Activated gamma-delta T cell treated with Interleukin-2 at 50 U/mL for 16 hours (primary cell): ENCODE data around the gene ST3GAL4.
"Not testable (repeated sequence)": the region's sequence is repeated elsewhere in the genome, so short reads cannot be mapped to it uniquely, and the experiment has no call there.

ENCODE experiments used
- DNase-seq: peaks from one replicate; pipeline ENCODE4 v3.0.0-alpha.2; 2020

The ST3GAL4 gene

DNA sequence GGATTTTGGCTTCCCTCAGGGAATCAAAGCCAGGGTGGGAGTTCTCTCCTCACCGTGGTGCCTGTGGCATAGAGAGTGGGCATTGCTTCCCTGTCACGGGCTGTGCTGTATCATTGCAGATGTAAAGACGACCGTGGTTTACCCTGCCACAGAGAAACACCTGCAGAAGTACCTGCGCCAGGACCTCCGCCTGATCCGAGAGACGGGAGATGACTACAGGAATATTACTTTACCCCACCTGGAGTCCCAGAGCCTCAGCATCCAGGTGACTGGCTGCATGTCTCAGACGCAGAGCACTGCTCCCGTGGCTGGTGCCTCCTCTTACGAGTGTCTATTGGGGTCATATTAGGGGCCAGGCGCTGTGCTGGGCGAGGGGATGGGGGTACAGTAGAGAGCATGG lies 24.2 kb upstream of the ST3GAL4 start:
- DNase-seq: no peak

DNA sequence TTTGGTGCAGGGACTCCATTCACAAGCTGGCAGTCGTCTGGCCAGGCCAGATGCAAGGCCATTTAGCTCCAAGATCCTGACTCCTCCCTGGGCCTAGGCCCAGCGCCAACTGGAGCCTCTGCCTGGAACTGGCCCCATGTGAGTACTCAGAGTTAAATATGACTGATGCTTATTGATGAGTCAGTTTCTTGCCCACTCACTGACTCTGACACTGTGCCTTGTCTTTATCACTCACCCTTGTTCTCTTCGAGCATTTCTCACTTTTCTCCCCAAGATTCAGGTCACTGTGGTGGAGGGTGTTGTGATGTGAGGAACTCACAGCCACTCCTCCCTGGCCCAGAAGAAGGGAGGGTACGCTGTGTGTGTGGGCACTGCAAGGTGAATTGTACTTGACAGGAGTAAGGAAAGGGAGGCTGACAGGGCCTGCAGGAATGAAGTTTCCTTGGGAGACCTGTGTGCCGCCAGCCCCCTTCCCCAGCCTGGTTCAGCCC lies 23.2 kb upstream of the ST3GAL4 start:
- DNase-seq: peak; percentile 43

DNA sequence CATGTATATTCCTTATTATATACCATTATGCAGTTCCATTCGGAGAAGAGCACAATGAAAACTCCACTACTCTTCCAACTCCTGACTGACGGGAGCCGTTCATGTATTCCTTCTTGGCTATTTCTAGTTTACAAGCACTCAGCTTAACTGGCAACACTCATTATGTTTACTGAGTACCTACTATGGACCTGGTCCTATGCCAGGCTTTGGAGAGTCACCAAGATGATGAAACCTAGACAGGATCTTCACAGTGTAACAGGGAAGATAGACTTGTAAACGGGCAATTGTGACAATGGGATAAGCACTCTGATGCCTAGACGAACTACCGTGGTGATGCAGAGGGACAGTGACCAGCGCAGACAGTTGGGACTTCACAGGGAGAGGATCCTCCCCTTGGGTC lies 22.3 kb upstream of the ST3GAL4 start:
- no peak for DNase-seq

DNA sequence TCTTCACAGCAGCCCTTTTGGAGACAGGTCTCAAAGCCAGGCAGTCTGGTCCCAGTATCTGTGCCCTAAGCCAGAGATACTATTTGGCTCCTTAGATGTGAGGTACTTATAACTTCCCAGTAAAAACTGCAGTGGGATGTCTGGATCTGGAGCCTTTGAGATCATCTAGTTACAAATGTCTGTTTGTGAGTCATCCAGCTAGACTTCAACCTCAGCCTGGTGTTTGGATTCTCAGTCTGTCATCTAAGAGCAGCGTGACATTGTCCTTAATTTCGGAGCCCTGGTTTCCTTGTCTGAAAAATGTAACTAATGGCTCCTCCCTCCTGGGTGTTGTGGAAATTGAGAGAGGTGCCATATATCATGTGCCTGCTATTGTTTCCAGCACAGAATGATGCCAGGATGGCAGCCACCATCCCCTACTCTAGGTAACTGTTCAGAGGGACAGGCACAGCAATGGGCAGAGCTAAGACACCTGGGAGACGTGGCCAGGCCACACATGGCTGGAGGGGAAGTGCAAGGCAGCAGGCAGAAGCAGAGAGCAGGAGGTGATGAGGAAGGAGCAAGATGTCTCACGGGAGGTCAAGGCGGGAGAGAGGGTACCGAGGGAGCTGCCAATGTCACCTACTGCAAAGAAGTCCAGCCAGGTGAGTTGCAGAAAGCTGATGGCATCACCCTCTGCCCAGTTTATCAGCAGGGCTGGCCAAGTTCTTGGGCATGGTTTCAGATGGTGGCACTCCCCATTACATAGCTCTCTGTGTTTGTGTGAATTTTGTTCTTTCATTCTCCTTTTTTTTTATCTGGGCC lies 20.6 kb upstream of the ST3GAL4 start:
- DNase-seq: no peak

DNA sequence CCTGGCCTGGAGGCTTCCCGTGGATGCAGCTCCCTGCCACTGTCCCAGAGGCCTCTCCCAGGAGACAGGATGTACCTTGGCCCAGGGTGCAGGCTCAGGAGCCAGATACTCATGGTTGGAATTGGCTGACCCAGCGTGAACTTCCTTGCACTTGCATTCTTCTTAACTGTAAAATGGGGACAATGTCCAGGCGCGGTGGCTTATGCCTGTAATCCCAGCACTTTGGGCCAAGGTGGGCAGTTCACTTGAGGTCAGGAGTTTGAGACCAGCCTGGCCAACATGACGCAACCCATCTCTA lies 20.1 kb upstream of the ST3GAL4 start:
- DNase-seq: no peak

DNA sequence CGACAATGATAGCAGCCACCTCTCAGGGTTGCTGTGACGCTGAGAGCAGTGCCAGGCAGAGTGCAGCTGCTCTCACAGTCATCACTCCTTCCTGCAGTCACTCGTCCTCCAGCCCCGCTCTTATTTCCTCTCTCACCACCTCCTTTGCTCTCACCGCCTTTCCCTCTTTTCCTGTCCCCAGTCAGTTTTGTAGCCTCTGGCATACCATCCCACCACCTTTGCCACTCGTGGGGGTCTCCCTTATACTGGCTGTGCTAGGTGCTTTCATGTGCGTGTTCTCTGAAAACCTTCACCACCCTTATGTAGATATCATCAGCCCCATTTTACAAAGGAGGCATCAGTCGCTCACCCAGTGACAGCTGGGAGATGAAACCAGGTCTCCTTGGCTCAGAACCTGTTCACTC lies 19.3 kb upstream of the ST3GAL4 start:
- DNase-seq: no peak

DNA sequence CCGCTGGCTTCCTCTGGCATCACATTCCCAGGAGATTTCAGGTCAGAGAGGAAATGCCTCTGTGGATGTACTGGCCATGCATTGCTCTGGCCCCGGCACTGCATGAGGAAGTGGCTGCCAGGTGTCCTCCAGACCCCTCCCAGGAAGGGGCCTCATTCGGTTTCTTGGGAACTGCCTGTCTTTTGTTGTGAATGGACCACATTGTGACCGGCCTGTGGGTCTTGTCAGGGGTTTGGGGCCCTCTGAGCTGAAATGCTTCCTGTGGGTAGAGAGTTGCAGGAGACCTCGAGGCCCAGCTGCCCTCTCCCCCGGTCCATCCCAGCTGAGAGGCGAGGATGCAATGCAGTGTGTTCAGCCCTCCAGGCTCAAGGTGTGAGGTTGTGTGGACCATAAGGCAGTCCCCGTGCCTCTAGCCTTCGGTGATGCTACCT lies 18.8 kb upstream of the ST3GAL4 start:
- DNase-seq: no peak

DNA sequence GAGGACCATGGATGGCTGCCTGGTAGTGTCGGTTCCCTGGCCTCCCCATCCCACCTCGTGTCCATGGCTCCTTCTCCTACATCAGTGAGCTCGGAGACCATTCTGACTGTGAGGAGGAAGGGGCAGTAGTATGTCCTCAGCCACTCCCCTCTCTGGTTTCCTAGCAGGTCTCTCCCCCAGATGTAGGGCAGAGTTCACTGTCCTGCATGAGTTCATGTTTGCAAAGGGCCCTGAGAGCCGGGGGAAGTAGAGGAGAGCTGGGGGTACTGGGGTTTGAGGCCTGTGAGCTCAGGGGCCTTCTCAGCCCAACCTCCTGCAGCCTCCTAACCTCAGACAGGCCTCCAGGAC lies 18.4 kb upstream of the ST3GAL4 start:
- DNase-seq: no peak

DNA sequence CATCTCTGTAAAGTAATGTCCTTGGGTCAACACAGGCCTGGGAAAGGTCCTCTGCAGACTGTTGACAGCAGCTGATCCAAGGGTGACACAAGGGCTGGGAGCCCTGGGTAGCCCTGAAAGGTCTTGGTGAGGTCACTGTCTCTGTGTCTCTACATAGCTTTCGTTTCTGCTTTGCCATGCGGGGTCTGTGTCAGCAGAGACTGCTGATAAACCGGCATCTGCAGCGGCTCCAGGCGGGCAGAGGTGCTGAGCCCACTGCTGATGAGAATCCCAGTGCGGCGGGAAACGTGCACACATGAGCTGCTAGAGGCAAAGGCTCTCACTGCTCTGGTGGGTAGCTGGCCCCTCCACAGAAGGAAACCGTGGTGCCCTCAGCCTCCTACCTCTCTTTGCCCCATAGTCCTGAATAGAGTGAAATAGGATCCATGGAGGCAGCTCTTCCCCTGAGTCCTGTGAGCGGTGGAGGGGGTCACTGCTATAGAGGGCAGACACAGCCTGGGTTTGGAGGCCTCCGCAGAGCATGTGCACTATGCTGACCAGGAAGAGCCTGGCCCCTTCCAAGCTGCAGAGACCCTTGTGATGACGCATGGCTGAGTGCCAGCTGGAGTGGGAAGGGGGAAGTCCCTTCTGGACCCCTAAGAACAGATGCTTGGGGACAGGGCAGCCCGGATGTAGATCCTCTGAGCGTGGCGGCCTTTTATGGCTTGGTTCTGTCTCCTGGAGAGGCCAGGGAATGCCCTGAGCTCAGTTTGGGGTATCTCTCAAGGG lies 17.8 kb upstream of the ST3GAL4 start:
- DNase-seq: no peak

DNA sequence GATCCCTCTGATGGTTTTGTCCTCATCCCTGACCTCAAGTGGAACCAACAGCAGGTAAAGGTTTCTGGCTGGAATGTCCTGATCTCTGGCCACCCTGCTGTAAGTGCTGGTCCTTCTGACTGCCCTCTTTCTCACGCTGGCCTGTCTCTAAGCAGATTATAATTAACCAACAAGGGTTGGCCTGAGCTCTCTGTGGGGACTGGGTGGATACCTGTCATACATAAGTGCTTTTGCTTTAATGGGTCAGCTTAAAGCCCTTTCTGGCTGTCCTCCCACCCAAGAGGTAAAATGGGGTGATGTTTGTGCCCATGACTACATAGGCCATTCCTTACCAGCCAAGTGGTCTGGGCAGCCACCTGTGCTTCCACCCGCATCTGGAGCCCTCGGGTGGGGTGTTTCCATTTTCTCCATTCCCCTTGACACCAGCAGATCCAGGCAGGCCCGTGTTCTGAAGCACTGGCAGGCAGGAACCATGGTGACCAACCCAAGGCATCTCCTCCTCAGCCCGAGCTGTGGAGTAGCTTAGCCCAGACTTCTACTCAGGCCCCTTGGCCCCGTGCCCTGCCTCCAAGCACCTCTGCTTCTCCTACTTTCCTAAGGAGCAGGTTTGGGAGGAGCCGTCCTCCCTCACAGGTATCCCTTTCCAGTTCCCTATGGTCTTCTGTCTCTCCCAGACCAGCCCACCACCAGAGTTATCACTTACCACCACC lies 17.0 kb upstream of the ST3GAL4 start:
- DNase-seq: no peak

DNA sequence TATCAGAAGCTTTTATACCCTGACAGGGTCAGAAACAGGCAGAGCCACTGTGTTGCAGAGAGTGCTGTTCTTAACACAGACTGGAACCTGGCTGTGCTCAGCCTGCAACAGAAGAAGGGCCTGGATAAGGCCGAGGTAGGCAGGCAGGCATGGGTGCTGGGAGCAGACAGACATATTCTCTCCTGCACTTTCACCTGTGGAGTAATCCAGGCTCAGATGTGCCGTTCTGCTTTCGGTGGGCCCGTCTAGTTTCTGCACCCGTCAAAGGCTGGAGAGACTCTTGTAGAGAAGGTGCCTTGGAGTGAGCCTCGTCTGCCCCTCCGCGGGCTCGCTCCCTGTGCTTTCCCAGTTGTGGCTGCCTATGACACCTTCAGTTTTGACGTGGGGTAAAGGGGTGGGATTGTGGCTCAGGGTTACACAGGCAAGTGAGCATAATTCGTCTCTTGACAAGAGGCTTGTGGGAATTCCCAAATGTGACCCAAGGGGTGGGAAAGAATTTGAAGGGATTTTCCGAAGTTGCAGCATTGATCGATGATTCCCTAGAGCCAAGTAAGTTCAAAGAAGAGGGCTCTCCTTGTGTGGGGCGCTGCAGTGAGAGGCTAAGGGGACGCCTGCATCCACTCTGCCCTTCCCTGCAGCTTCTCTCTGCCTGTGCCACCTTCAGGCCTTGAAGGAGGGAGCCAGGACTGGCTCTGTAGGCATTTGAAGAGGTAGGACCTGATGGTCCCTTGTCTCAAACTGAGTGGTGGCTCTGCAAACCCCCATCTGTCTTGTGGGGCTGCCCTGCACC lies 16.2 kb upstream of the ST3GAL4 start:
- no peak for DNase-seq

DNA sequence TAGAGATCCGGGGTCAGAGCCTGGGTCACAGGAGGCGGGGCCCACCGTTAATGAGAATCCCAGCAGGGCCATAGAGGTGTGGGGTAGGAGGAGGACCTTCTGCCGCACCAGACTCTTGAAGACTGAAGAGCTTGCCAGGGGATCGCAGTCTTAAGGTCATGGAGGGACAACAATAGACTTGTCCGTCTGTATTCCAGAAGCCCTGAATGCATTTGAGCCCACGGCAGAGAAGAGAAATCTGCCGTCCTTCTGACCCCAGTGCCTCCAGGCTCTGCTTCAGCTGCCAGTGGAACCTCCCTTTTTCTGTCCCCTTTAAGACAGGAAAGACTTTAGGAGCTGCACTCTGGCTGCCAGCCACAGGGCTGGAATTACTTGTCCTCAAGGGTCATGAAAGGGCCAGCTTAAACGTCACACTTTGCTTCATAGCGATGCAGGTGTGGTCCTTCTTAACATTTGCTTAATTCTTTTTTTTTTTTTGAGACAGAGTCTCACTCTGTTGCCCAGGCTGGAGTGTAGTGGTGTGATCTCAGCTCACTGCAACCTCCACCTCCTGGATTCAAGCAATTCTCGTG lies 15.5 kb upstream of the ST3GAL4 start:
- no peak for DNase-seq

DNA sequence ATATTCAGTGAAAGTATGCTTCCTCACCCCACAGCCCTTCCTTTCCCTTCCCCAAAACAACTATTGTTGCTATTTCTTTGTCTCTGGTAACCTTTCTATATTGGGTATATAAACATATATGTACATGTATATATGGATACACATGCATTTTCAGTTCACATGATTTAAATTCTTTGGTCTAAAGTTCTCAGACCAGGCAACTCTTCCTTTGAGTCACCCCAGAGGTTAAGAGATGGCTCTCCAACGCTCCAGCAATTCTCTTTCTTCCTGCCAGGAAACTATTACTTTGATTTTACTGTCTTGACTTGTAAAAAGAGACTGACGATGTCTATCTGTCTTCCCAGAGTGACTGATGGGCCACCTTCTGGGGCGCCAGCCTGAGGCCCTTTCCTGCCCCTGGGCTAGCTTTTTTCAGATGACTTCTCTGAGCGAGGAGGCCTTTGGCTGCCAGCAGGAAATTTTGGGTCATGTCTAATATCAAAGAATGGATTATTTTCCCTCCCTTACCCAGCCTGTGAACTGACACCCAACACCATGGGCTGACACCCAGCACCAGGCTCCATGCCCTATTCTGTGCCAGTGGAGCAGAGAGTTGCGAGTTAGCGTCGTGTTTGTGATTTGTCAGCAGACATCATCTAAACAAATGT lies 14.4 kb upstream of the ST3GAL4 start:
- DNase-seq: no peak

DNA sequence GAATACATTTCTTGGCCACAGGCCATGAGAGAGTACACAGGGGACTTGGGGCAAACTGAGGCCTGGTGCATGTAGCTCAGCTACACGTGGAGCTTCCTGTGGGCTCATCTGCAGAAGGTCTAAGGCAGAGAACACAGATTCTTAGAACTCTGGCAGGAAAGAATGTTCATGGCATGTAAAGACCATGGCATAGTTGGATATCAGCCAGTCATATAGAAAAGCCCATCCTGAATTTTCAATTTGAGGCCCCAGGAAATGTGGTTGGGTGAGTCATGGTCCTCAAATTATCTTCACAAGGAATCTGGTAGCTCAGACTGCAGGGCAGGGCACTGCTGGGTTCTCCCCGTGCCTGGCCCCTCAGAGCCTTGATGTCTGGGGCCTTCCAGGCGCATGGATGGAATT lies 13.7 kb upstream of the ST3GAL4 start:
- no peak for DNase-seq

DNA sequence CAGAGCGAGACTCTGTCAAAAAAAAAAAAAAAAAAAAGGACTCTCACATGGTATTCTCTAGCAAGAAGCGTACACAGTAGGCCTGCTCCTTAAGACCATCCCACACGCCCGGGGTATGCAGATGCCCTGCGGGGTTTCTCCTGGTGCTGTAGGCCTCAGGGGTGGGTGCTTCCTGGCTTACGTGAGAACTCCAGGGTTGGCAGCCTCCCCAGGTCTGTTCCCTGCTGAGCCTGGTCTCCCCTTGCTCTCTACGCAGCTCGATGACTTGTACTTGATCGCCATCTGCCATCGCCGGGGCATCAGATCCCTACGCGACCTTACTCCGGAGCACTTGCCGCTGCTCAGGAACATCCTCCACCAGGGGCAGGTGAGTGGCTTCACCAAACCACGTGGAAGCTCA lies 12.4 kb upstream of the ST3GAL4 start:
- DNase-seq: no peak

DNA sequence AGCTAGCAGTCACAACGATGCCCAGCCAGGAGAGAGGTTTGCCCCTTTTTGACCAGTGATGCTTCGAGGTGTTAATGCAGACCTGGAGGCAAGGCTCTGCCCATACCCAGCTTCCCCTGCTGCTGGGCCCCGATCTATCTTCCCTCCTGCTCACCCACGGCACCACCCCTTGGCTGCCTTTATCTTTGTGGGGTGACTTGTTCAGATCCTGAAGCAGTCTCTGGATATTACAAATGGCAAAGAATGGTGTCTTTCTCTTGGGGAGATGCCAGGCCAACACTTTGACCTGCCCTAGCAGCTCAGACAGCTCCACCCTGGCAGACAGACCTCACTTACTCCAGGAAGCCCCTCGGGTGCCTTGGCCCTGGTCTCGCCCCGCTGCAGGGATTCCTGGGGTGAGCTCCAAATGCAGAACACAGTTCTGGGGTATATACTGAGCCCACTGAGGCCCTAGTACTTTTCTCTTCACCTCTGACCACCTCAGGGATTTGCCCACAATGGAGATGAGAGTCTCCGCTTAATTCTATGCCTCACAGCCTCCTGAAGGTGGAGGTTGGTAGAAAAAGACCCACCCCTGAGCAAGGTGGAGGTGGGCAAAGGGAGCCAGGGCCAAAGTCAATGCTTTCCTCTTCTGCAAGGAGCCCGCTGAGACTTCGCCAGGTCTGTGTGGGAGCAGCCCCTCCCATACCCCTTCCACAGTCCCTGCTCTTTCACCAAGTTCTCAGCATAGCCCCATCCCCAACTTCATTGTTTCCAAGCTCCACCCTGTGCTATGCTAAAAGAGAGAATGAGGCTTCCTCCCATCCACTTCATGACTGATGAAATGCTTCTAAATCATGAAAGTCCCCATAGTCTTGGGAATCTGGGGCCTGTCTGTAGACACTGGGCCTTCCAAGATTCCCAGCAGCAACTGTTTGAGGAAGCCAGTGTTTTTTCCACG lies 11.1 kb upstream of the ST3GAL4 start:
- DNase-seq: no peak

DNA sequence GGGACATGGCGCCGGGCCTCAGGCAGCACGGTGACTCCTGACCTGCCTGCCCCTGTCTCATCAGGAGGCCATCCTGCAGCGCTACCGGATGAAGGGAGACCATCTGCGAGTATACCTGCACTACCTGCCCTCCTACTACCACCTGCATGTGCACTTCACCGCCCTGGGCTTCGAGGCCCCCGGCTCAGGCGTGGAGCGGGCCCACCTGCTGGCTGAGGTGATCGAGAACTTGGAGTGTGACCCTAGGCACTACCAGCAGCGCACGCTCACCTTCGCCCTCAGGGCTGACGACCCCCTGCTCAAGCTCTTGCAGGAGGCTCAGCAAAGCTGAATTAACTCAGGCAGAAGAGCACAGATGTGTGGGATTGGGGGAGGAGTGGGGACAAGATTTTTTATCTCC lies 10.2 kb upstream of the ST3GAL4 start:
- no peak for DNase-seq

DNA sequence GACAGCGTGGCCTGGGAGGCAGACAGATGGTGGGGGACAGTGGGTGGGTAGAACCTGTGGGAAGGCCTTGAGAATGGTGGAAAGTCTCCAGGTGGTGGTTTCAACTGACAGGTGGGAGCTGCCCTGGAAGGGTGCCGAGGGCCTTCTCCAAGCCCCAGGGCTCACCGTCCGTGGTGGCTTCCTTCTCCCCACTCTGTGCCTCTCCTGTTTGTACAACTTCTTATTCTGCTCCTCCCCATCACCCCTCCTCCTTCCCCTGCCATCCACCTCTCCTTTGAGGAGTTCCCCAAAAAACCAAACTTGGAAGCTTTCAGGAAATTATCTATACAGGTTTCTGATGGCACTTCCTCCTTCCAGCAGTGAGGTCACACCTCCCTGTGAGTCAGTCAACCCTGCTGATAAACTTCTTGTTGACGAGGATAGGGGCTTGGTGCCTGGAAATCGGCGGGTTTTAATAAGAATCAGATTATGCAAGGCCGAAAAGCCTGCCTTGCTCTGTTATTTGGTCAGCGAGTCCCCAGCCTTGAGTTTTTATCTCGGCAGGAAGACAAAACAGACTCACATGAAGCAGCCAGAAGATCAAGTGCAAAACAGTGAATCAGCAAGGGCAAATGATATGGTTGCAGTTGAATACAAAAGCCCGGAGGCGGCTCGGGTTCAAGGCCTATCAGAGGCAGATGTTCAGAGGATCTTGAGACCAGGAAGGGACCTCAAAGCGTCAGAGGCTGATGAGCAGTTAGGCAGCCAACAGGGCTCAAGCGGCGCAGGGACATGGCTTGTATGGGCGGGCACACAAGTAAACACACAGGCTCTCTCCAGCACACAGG lies 9.5 kb upstream of the ST3GAL4 start:
- DNase-seq: no peak

DNA sequence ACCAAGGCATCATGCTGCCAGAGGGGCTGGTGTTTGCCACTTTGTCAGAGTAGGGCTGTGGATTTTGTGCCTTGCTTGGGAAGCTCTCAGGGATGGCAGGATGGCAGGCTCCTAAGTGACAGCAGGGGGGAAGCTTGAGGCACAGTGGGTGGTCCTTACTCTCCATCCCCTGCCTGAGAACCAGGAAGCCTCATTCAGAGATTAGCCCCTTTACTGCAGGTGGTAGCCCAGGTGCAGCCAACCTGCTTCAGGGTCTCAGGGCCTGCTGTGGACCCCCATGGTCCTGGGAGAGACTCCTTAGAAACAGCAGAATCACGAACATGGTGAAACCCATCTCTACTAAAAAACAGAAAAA lies 8.9 kb upstream of the ST3GAL4 start:
- DNase-seq: no peak

DNA sequence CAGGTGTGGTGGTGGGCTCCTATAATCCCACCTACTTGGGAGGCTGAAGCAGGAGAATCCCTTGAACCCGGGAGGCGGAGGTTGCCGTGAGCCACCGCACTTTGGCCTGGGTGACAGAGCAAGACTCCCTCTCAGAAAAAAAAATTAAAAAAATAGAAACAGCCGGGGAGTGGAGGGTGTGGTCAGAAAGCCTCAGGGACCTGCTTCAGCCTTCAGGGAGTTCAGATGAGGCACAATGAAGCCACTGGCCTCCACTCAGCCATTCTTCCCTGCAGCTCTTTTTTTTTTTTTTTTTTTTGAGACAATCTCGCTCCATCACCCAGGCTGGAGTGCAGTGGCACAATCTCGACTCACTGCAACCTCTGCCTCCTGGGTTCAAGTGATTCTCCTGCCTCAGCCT lies 8.5 kb upstream of the ST3GAL4 start:
- not testable (repeated sequence) for DNase-seq
